GM21737 (cell line): ENCODE results near the gene ABCB11.
"Not testable (repeated sequence)": the region's sequence is repeated elsewhere in the genome, so short reads cannot be mapped to it uniquely, and the experiment has no call there.

Source experiments
- ATAC-seq: cut with Tn5 transposase; IDR thresholded peaks from one replicate; pipeline ENCODE4 v1.9.1; 2021; ENCODE audit warnings: mild to moderate bottlenecking, moderate library complexity; ENCODE audit not compliant: unreplicated experiment

Gene ABCB11

DNA sequence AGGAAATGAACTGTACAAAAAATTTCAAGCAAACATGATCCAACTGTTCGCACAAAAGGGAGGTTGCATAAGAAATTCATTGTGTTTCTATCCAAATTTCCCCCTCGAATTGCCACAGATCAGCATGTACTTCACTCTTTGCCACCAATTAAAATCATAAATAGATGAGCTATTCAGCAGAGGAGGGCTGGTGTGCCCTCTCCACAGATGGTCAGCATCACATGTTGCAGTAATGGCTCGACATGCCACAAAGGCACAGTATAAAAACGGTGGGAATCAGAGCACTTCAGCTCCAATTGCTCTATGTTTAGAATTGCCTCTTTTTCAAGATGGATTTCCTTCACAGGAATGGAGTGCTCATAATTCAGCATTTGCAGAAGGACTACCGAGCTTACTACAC, 130.1 kb downstream of the ABCB11 start, which contains the start of gene G6PC2:
Gene G6PC2, plus strand, starts transcription at position 289 of the 400 bp plus-strand sequence. Its CDS starts 41 bp downstream, at position 330.
- no peak for ATAC-seq

DNA sequence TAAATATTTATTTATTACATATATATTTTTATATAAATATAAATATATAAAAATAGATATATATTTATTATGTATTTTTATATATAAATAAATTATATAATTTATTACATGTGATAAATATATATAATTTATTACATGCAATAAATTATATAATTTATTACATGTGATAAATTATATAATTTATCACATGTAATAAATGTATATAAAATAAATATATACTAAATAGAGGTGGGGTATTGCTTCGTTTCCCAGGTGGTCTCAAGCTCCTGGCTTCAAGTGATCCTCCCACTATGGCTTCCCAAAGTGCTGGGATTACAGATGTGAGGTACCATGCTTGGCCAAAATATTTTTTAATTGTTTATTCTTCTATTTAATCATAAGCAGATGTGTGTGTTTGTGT, 133.7 kb downstream of the ABCB11 start:
- ATAC-seq, result no peak

DNA sequence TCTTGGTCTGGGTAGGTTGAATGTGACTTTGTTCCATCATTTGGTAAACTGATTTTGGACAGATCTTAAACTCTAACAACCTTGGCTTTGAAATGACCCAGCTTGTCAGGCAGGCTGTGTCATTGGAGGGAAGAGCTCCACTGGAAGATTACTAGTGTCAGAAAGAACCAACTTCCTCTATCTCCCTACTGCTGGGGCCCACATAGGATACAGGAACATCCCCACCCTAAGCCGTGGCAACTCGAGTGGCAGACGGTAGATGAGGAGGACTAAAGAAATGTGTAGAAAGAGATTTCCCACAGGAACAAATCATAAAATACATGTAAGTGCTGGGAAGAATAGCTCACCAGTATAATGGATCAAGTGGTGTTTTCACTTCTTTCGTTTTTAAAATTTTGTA, 134.3 kb downstream of the ABCB11 start:
- no peak for ATAC-seq

DNA sequence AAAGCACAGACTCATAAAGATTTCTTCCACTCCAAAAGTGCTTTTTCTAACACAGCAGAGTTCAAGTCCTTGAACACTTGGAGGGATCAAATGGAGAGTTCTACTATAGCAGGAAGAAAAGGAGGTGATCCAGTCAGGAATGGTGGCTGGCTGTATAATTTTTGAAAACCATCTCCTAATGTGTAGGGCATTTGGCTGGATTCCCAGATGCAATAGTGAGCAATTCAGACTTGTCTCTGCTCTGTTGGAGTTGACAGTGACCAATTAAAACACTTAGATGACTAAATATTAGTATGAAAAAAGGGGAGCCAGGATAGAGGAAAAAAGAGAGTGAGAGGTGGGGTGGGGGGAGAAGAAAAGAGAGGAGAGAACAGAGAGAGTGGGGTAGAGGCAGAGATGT, 135.4 kb downstream of the ABCB11 start:
- no peak for ATAC-seq

DNA sequence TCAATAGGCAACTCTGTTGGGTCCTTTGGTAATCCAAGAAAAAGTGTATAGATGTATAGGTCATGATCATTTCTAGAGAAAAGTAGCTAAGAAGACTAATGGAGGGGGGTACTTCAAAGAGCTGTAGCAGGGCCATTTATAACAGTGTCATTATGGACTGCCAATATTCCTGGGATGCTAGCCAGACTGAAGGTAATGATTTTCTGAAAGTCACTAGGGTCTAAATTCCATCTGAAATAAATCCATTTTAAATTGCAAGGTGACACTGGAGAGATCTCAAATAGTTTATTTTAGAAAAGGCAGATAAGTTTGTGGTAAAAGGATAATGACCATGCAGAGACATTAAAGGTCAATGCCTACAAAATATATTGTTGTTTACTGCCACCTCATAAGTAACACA, 136.4 kb downstream of the ABCB11 start:
- no peak for ATAC-seq

DNA sequence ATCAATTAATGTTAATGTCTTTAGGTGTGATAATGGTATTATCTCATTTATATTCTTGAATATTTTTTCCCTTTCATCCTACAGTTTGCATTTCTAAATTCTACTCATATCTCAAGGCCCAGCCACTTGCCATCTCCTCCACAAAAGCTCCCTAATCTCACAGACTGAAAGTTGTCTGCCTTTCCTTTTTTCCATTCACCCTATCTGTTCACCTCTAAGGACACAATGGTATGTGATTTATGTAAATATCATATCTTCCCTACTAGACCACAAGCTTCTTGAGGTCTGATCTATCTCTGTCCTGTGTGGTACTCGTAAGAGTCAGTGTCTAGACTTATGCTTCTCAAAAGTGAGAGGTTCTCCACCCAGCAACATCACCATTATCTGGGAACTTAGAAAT, 137.0 kb downstream of the ABCB11 start:
- ATAC-seq, result no peak

DNA sequence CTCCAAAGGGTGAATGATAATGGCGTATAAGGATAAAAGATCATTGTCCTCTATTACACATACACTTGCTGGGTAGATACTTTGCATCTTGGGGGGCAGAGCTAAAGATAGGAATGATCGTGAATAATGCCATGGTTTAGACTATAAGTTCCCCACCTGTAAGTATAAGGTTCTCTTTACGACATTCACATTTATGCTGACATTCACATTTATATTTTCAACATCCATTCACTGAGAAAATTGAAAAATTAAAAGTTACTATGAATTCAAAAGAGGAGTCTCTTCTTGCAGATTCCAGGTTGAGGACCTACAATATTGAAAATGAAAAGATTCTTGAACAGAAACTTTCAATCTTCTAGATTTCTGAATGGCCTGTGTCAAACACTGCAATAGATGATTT, 138.8 kb downstream of the ABCB11 start:
- ATAC-seq, result no peak

DNA sequence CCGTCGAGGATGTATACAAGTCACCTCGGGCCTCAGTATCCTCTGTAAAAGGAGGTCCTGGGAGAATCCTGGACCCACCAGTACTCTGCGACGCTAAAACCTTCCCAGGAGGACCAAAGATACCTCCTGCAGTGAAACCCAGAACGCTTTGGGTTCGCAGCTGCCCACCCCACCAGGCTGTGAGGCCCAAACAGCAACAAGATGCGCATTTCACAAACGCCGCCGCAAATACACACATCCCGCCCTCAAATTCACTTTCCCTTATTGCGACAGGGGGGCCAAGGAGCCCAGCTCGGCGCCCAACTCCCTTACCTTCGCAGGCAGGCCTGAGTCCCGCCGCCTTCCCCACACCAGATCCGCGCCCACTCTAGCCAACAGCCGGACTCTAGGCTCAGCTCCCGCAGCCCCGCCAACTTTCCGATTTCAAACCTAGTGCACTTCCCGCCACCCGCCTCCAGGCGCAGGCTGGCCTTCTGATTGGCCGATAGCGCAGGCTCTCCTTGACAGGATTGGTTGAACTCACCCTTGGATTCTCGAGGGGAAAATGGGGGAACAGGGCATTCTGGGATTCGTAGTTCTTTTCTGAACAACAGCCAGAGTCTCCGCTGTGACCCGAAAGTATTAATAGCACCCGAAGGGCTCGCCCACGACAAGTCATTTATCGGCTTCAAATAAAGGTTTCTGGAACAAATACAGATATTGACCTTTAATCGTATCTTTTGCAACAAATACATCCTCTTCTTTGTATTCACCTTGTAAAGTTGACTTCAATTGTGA, 140.9 kb downstream of the ABCB11 start, which contains the start of gene SPC25:
Gene SPC25, minus strand, starts transcription at position 425 of the 777 bp plus-strand sequence. CDS start 911 bp downstream, outside the sequence.
- peak; percentile 100 for ATAC-seq

DNA sequence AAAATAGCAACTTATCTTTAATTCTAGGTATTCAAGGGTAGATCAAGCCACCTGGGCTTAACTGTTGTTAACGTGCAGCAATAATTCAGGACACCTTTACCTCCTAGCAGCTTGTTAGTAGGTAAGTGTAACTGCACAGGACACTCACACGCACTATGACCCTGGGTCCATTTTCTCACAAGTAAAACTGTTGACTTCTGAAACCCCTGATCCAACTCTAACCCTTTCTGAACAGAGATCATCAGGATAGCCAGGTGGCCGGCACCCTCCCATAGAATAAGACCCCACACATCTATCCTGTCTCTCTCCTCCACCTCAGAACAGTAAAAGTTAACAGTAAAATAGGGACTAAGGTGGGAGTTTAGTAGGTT, 141.5 kb downstream of the ABCB11 start:
- ATAC-seq, result no peak

DNA sequence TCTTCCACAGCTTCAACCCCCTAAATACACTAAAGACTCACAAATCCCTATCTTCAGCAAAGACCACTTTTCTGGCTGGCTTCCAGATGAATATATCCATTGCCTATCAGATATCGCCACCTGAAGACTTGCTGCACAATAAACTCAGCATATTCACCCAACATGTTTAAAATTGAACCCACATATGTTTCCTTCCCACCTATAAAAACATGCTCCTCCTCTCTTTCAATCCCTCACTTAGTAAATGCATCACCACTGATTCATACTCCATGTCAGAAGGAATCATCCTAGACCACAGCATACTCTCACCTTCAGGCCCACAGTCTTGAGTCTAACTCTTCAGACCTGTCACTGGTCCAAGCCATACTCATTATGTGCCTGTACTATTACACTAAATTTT, 146.1 kb downstream of the ABCB11 start:
- no peak for ATAC-seq

DNA sequence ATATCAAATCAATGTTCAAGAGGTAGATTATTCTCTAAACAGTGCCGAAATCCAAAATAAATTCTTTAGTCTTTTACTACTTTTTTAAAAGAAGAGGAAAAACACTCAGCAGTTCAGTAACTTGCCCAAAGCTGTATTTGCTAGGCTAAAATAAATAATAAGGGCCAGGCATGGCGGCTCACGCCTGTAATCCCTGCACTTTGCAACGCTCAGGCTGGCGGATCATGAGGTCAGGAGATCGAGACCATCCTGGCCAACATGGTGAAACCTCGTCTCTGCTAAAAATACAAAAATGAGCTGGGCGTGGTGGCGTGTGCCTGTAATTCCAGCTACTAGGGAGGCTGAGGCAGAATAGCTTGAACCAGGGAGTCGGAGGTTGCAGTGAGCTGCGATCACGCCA, 149.0 kb downstream of the ABCB11 start:
- not testable (repeated sequence) for ATAC-seq

DNA sequence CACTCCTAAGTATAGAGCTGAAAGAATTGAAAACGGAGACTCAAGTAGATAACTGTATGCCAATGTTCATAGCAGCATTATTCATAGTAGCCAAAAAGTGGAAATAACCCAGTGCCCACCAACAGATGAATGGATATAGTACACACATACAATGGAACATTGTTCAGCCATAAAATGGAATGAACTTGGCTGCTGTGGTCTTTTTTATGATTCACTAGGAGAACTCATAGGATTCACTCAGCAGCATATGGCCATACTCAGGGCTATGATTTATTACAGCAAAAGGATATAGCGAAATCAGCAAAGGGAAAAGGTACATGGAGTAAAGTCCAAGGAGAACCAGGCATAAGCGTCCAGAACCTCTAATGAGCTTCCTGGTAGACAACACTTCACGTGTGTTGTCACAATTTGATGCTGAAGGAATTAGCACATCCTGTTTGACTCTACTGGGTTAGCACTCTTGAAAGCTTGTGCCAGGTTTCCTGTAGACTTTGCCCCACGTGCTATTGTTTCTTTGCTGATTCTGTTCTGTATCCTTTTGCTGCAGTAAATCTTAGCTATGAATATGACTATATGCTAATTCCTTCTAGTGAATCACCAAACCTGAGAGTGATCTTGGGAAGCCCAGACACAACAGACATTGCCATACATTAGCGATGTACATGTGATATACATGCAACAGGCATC, 156.6 kb downstream of the ABCB11 start:
- no peak for ATAC-seq

DNA sequence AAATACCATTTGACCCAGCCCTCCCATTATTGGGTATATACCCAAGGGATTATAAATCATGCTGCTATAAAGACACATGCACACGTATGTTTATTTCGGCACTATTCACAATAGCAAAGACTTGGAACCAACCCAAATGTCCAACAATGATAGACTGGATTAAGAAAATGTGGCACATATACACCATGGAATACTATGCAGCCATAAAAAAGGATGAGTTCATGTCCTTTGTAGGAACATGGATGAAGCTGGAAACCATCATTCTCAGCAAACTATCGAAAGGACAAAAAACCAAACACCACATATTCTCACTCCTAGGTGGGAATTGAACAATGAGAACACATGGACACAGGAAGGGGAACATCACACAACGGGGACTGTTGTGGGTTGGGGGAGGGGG, 160.3 kb downstream of the ABCB11 start:
- ATAC-seq, result not testable (repeated sequence)
